Kidney epithelial cell (primary cell): ENCODE results near the gene GGPS1. TPM values are rescaled to one million over a fixed set of nuclear protein-coding genes. Genes with fewer than 3 reads are reported as not detected.

Source experiments
- DNase-seq: peaks from one replicate; pipeline ENCODE4 v3.0.0-alpha.2; 2010; ENCODE audit warnings: low read depth
- H3K27me3 ChIP-seq: 2 replicates; pipeline ENCODE4 v1.6.0; 2011; ENCODE audit warnings: low read length; ENCODE audit not compliant: control insufficient read depth, insufficient read depth
- H3K36me3 ChIP-seq: 2 replicates; pipeline ENCODE4 v1.5.1; 2011; ENCODE audit warnings: low read length; ENCODE audit not compliant: control insufficient read depth, insufficient read depth
- H3K4me3 ChIP-seq: 2 replicates; pipeline ENCODE4 v1.5.1; 2011; ENCODE audit warnings: low read depth, mild to moderate bottlenecking, control low read depth, low read length
- CTCF ChIP-seq: IDR thresholded peaks from 2 replicates; pipeline ENCODE4 v1.5.1; 2011; ENCODE audit warnings: mild to moderate bottlenecking, moderate library complexity, low read length, control low read depth, inconsistent platforms; ENCODE audit not compliant: insufficient read depth, poor library complexity, severe bottlenecking
- total RNA-seq: library from RNA; depleted of rRNA; stranded (reverse); fragments of >200 nt; gene quantifications from 2 replicates; pipeline ENCODE4 v1.2.3, GENCODE V29; 2015

GGPS1 gene
- total RNA-seq, 1 donor from 2014 or later: 34.9 TPM

- H3K27me3 ChIP-seq: no peaks in the 10 kb centered on the region
- H3K4me3 ChIP-seq: no peak overlapping the region
- no peak for DNase-seq
- TF ChIP-seq CTCF: no peak
- H3K36me3 ChIP-seq: no peaks in the 10 kb centered on the region
Measured at GRCh38 chr1:235292790-235293189, 35.6 kb upstream of the GGPS1 start.

GRCh38 chr1:235293322-235293942 is 34.9 kb upstream of the GGPS1 start:
- no peak for TF ChIP-seq CTCF

GRCh38 chr1:235295902-235296350 is 32.4 kb upstream of the GGPS1 start:
- Histone ChIP-seq H3K27me3 (no peaks in the 10 kb centered on the region), H3K4me3 (no peak overlapping the region), H3K36me3 (no peaks in the 10 kb centered on the region)
- peak; percentile 16 for DNase-seq
- TF ChIP-seq CTCF: no peak

More at GRCh38 chr1:235293322-235293942, 34.9 kb upstream of the GGPS1 start:
- Histone ChIP-seq H3K27me3 (no peaks in the 10 kb centered on the region), H3K4me3 (no peak overlapping the region), H3K36me3 (no peaks in the 10 kb centered on the region)
- DNase-seq: no peak

- no peak for DNase-seq
- H3K36me3 ChIP-seq: no peaks in the 10 kb centered on the region
- TF ChIP-seq CTCF: no peak
- H3K4me3 ChIP-seq: no peak overlapping the region
- H3K27me3 ChIP-seq: no peaks in the 10 kb centered on the region
Measured at GRCh38 chr1:235296729-235297128, 31.6 kb upstream of the GGPS1 start.

GRCh38 chr1:235297579-235297978 is 30.8 kb upstream of the GGPS1 start:
- H3K36me3 ChIP-seq: no peaks in the 10 kb centered on the region
- no peak overlapping the region for H3K4me3 ChIP-seq
- H3K27me3 ChIP-seq: no peaks in the 10 kb centered on the region
- no peak for DNase-seq
- TF ChIP-seq CTCF: no peak

- DNase-seq: no peak
- H3K4me3 ChIP-seq: no peak overlapping the region
- no peak for TF ChIP-seq CTCF
- no peaks in the 10 kb centered on the region for H3K36me3 ChIP-seq
- H3K27me3 ChIP-seq: no peaks in the 10 kb centered on the region
Measured at GRCh38 chr1:235298758-235299157, 29.6 kb upstream of the GGPS1 start.
